ENCODE measurements around the gene TRAF3IP1.

The TRAF3IP1 gene

DNA sequence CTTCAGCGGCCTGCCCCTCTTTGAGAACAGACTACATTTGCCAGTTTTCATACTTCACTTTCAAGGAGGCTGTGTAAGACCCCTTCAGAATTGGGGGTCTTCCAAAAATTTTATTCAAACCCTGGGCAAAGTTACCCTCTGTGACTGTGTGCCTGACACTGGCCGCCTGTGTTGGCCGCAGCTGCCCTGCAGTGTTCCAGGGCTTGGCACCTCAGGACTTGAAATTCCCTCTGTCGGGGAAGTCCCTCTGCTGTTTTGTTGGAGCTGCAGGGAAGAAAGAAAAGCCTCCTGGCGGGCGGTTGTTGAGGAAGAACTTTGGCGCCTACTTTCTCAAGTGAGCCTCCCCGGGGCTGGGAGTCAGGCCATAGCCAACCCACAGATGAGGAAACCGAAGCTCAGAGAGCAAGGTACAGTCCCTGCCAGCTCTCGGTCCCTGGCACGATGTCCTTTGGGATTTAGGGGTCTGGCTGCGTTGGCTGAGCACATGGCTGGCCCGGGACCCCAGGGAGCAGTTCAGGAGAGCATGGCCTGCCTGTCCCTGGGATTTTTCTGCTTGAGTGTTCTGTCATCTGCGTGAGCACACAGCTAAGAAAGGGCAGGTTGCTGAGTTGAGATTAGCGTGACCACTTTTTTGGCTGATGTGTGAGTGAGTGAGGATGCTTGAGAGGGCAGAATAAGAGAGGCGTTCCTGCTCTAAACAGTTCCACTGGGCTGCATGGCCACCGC lies 88.5 kb downstream of the TRAF3IP1 start:
- ATAC-seq (no peak), DNase-seq (no peak)

DNA sequence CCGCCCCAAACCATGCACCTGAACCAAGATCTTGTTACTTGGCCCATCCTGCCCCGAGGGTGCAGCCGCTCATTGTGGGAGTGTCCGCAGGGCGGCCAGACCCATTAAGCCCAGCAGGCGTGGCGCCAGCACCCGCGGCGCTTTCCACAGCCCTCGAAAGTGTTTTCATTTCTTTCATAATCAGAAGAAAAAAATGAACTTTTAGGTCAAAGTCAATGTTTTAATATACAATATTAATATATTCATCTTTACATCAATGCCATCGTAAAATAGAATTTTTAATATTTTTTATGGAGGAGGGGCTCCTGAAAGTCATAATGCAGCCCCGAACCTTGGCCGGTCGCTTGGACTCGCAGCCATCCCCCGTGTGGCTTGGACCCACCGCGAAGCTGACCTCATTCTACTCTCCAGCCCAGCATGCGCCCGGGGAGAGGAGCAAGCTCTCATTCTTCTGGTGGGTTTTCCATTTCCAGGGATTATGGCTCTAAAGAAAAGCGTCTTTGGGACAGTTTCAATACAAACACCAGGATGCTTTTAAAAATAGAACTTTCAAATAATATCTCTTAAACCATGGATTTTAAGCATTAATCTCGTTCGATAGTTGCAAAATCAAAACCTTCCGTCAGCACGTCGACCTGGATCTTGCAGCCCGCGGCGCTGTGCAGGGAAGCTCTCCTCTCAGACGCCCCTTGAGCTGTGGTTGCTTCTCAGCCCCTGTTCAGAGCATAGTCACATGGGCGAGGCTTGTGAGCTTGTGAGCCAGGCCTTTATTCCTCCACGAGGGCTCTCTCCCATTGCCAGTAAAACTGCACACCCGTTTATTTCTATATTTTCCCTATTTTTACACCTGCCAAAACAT lies 89.3 kb downstream of the TRAF3IP1 start:
- ATAC-seq (no peak), DNase-seq (no peak)

DNA sequence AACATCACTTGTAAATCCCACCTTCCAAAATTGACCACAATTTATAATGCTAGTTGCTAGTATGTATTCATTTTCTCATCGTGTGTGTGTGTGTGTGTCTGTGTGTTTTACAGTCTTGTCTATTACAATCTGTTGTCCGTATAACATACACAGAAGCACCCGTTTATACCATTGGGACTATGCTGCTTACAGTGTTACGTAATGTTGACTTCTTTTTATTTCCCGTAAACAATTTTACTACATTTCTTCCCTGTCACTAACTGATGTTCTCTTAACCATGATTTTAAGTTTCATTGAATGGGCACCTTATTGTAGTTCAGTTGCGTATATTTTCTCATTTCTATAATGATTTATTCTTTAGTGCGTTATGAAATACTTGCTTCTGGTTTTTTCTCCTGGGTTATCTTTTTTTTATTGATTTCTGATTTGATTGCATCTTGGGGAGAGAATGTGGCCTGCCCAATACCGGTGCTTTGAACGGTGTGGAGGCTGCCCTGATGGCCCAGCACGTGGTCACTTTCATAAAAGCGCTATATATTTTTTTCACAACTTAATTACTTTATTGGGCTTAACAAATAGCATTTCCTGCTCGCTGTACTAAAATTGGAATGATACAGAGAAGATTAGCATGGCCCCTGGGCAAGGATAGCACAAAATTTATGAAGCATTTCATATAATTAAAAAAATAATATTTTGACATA lies 91.9 kb downstream of the TRAF3IP1 start:
- DNase-seq, result no peak
- ATAC-seq, result no peak

DNA sequence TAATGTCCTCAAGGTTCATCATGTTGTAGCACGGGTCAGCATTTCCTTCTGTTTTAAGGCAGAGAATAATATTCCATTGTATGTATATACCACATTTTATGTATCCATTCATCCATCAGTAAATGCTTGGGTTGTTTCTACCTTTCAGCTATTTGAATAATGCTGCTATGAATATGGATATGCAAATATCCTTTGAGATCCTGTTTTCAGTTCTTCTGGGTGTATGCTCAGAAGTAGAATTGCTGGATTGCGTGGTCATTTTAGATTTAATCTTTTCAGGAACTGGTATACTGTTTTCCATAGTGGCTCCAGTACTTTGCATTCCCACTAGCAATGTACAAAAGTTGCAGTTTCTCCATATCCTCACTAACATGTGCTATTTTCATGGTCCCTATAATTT lies 93.0 kb downstream of the TRAF3IP1 start:
- DNase-seq (no peak), ATAC-seq (no peak)

DNA sequence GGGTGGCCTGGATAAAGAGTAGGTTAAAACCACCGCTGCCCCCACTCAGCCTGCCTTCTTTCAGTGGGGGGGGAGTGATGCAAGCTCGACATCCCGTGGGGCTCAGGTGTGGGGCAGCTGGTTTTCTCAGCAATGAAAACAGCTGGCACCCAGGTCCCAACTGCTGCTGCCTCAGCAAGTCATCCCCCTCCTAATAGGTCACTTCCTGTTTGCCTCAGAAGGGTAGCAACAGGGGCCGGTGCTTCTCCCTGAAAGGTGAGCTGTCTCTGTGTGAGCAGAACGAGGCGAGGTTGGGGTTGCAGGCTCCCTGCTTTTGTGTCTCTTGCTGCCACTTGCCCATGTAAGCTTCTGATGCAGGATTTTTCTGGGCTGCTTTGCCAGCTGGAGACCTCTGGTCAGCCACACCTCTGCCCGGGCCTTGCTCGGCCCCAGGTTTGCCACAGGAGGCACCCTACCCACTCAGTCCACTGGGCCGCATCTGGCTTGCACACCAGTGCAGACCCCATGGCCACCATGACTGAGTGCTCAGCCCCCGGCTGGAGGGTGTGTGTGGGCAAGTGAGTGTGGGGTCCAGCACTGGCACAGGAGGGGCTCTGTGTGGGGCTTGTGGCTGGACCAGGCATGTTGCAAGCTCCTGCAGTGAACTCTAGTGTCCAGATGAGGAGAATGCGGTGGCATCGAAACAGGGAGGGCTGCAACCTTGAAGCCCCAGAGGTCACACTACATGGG lies 94.9 kb downstream of the TRAF3IP1 start:
- DNase-seq (peak; percentile 24), ATAC-seq (peak; percentile 75)

DNA sequence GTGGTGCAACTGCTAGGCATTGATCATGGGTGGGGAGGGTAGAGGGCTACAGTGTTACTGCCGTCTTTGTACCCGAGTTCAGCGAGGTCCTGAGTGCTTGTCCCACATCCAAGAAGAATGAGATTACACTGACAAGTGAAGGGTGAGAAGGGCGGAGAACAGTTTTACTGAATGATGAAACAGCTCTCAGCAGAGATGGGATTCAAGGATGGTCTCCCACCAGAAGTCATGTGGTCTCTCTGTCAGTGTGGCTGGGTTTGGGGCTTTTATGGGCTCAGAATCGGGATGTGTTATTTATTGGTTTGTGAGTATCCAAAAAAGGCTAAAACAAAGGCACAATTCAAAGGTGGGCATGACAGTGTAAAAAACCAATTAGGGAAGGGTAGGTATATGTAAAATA lies 95.6 kb downstream of the TRAF3IP1 start:
- no peak for DNase-seq
- ATAC-seq, result no peak

DNA sequence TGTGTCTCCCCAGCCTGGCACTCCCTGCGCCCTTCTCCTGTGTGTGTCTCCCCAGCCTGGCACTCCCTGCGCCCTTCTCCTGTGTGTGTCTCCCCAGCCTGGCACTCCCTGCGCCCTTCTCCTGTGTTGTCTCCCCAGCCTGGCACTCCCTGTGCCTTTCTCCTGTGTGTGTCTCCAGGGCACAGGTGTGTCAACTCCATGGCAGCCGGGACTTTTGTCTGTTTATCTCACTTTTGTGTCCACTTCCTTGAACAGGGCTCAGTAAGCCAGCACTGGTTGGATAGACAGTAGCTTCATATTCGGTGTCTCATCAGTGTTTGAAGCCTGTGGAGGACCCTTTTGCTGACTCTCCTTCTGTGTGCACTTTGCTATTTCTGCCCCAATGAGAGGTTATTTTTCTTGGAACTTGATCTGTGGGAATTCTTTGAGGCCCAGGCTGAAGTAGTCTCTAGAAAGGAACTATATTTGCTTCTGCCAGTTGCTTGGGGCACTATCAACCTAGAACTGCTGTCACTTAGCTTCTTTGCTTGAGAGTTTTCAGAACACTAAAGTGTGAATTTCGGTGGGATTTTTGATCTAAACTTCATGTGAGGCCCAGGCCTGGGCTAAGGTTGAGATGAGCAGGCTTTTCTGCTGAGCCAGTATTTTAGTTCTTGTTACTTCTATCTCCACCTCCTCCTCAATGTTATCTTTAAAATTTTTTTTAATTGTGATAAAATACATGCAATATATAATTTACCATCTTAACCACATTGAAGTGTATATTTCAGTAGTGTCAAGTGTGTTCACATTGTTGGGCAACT lies 98.1 kb downstream of the TRAF3IP1 start:
- DNase-seq, result no peak

DNA sequence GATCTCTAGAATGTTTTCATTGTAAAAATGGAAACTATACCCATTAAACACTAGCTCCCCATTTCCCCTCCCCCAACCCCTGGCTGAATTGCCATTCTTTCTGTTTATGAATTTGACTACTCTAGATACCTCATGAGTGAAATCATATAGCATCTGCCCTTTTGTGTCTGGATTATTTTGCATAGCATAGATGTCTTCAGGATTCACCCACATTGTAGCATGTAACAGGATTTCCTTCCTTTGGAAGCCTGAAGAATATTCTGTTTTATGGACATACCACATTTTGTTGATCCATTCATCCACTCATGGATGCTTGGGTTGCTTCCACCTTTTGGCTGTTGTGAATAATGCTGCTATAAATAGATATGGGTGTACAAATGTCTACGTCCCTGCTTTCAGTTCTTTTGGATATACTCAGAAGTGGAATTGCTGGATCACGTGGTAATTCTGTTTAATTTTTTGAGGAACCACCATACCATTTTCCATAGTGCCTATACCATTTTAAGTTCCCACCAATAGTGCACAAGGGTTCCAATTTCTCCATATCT lies 98.8 kb downstream of the TRAF3IP1 start:
- ATAC-seq (no peak), DNase-seq (no peak)

More for the DNA sequence above, 98.1 kb downstream of the TRAF3IP1 start:
- ATAC-seq, result no peak

DNA sequence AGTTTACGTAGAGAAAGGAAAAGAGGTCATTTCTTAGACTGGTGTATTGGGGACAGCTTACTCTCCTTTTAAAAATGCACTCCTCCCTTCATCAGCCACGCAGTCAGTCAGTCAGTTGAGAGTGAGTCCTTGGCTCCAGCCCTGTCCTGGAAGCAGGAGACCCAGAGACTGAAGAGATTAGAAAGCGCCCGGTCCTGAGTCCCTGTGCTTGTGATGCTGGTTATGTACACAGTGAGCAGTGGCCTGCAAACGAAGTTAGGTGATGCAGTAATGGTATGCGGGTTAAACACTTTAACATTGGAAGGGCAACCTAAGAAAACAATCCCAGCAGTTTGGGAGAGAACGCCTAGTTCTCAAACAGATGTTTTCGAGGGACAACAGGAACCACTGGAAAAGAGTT lies 100.1 kb downstream of the TRAF3IP1 start:
- no peak for DNase-seq

DNA sequence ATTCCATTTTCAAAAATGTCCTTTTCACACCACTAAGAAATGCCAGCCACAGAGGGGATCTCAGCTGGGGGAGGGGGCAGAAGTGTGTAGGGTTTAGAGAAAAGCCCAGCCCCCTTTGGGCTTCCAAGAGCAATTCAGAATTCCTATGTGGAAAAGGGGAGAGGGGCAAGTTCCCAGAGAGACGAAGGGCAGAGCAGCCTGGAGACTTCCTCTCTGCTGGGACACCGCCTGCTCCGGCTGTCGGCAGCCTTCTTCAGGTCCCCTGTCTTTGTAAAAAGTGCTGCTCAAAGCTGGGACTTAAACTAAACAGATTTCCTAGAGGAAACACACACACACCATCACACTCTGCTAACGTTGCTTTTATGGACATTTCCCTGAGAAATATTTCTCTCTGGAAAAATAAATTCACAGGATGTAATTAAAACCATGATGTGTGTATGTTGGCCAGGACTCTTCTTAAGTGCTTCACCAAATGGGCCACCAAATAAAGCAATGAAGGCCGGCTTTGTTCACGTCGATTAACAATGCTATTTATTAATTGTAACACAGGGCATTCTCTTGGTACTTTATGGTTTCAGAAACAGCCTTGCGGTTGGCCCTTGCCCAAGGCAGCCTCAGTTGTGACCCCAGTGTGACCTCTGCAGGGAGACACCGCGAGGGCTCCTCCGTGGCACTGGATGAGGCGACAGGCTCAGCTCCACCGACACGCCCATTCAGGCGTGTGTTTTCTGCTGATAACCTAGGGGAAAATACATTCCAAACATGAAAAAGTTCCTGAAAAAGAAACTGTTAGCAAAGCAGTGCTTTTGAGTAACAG lies 100.8 kb downstream of the TRAF3IP1 start:
- ATAC-seq (no peak), DNase-seq (no peak)

More for the DNA sequence above, 100.1 kb downstream of the TRAF3IP1 start:
- ATAC-seq, result no peak

DNA sequence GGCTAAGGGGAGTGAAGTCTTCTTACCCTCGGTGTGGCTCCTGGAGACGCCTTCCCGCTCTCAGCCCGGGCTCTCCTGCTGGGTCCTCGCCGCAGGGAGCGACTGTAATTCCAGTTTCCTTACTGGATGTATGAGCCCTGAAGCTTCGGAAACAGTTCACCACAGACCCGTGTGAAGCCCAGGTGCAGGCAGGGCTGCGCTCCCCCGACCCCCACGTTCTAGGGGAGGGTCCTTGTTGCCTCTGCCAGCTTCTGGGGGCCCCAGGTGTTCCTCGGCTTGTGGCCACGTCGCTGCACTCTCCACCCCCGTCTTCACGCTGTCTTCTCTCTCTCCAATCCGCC lies 101.3 kb downstream of the TRAF3IP1 start:
- ATAC-seq (no peak), DNase-seq (no peak)

DNA sequence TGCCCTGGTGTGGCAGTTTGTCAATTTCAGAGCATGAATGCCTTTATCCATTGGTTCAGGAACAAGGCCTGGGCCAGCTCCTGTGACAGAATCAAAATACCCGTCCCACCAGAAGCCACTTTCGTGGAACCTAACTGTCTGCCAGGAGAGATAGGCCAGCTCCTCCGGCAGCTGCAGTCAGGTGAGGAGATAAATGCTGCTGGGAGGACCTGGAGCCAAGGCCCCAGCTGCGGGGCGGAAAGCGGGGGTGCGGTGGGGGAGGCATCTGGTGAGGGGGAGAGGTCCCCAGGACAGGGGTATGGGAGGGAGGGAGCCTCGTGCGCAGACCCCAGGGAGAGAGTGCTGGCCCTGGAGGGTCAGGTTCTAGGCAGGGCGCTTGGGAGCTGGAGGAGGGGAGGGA lies 102.0 kb downstream of the TRAF3IP1 start:
- ATAC-seq, result no peak

DNA sequence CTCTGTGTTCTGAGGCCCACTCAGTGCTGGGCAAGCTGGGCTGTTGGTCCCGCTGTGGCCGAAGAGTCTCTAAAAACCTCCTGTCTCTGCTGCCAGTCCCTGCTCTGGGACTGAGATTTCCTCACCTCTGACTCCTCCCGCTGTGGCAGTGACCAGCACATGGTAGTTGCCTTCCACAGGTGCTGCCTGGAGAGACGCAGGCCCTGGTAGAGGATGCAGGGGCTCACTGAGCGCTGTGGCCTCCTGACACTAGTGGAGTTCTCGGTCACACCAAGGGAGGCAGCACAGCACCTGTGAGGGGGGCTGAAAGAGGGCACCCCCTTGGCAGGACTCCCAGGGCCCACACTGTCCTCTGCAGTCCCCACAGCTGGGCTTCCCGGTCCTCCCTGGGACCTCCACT lies 102.6 kb downstream of the TRAF3IP1 start:
- DNase-seq, result no peak
- ATAC-seq, result no peak

More for the DNA sequence above, 102.0 kb downstream of the TRAF3IP1 start:
- DNase-seq, result no peak

DNA sequence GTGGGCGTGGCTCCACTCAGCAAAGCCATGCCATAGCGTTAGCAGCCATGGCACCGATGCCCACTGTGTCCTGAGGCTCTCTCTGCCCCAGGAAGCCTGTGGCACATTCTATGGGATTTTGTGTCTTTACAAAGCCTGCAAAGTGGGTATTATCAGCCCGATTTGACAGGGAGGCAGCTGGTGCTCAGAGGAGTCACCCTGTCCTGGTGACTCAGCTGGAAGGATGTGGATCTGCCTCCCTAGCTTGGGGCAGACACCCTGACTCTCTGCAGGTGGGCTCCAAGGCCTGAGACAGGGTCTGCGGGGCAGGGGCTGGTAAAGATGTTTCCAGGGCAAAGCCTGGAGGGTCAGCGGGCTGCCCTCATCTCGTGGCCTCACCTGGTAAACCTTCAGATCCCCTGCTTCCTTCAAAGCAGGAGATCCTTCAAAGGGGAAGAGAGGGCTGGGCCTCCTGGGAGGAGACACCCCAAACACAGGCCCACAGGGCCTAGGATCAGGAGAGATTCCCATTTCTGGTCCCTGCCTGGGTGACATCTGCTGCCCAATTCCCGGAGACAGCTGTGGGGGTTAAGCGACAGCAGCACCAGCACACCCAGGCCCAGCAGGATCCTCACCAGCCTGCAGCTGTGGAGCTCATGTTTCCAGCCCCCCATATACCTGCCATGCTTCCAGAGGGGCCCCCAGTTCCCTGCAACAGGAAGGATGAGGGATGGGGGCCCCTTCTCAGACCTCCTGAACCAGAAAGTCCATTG lies 103.4 kb downstream of the TRAF3IP1 start:
- no peak for ATAC-seq
- no peak for DNase-seq

DNA sequence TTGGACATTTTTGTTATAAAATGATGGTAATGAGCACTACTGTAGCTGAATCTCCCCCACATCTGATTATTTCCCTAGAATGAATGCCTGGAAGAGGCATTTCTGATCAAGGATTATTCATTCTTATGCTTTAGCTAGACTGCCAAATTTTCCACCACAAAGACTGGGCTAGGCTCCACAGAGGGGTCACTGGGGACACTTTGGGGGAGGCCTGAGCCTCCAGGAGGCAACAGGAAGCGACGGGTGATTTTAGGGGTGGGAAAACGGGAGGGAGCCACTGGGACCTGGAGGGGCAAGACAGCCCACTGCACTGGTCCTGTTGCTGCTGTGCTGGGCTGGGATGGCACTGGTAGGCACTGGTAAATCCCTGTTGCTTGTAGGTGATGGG lies 104.0 kb downstream of the TRAF3IP1 start:
- DNase-seq (no peak), ATAC-seq (no peak)

DNA sequence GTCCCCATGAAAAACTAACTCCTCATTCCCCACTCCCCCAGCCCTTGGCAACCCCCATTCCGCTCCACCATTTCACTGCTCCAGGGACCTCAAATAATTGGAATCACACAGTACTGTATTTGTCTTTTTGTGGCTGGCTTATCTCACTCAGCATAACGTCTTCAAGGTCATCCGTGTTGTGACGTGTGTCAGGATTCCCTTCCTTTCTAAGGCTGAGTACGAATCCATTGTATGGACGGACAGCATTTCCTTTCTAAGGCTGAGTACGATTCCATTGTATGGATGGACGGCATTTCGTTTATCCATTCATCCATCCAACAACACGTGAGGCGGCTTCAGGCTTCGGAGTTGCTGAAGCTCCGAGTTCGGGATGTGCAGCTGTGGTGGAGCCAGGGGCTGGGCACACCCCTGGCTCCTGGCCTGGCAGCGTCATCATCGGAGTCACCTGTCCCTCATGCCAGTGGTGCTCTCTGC lies 105.2 kb downstream of the TRAF3IP1 start:
- ATAC-seq (no peak), DNase-seq (no peak)

DNA sequence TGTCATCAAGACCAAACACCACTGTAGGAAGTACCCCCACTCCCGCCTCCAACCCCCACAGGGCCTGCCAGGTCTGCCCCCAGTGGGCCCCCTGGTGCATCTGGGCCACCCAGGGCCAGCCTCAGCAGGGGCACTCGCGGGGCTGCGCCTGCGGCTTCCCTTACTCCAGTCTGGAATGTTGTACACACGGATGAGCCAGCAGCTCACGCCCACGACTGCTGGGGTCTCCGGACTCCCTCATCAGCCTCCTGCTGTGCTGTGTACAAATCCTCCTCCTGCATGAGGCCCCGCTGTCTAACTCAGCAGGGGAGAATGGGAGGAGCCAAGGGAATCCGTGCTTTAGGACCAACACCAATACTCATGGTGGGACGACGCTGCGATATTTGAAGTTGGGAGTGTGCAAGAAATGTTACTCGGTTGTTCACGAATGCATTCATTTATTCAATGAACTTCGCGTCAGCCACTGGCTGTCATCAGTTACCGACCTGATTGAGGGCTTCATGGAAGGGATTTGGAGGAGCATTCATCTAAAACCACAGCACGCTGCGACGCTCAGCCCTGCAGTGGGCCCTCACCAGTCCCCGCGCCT lies 105.8 kb downstream of the TRAF3IP1 start:
- DNase-seq (peak; percentile 31), ATAC-seq (peak; percentile 32)

DNA sequence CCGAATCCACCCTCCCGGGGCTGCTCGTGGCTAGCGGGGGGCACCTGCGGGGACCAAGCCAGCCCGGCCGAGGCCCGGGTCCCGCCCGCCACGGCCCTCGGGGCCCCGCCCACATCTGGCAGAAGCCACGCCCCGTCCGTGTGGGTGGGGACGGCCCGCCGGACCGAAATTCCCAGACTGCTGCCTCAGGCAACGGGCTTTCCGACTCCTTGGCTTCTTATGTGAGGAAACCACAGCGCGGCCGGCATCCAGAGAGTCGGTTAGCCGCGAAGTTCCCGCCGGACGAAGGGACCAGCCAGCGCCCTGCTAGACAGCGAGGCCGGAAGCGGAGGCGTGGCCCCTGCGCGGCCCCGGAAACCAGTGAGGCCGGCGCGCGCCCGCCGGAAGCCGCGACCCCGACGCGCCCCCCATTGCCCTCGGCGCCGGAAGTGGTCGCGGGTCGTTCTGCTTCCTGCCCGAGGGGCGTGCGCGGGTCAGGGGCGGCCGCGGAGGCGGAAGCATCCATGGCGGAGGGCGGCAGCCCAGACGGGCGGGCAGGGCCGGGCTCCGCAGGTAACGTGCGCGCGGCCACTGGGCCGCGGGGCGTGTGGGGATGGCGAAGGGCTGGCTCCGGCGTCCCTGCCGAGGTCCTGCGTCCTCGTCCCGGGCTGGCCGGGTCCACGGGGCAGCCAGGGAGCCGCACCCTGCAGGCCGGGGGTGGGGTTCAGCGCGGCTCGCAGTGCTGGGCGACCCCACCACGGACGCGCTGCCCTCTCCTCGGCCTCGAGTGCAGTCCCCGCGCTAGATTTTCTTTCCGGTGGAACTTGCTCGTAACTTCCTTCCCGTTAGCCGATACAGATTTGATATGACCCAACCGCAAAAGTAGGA lies 106.5 kb downstream of the TRAF3IP1 start, which contains the start of gene ASB1:
TSS of gene ASB1 (plus strand) at position 360 of the 867 bp plus-strand sequence. CDS start at position 504, 144 bp downstream.
- DNase-seq (peak; percentile 89), ATAC-seq (peak; percentile 85)
